Erythroblast (primary cell): ENCODE measurements around the gene SLC39A2.

ENCODE experiments used
- GATA1 ChIP-seq: IDR thresholded peaks from 2 replicates; pipeline ENCODE4 v1.6.1; 2011; ENCODE audit warnings: low read depth, mild to moderate bottlenecking, control low read depth, low read length, moderate library complexity
- POLR2A ChIP-seq: IDR thresholded peaks from 2 replicates; pipeline ENCODE4 v1.6.1; 2011; ENCODE audit warnings: mild to moderate bottlenecking, low read length

DNA sequence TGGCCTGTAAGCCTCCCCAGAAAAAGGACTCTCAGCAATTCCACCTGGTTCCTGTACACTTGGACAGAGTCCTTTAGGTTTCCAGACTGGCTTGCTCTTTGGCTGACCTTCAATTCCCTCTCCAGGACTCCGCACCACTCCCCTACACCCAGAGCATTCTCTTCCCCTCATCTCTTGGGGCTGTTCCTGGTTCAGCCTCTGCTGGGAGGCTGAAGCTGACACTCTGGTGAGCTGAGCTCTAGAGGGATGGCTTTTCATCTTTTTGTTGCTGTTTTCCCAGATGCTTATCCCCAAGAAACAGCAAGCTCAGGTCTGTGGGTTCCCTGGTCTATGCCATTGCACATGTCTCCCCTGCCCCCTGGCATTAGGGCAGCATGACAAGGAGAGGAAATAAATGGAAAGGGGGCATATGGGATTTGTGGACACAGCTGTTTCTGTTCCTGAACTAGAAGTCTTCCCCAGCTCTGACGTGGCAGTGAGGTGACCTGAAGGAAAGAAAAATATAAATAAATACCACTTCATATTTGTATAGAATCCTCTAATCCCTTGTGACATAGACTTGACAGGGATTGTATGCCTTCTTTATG is 44.4 kb downstream of the SLC39A2 start:
- TF ChIP-seq POLR2A (no peak), GATA1 (no peak)
